IPS-NIHi7 (cell line): Measurements from ENCODE around the gene SMARCC1.

Experiments used
- DNase-seq: peaks from one replicate; pipeline ENCODE4 v3.0.0; 2012; ENCODE audit warnings: mixed read lengths; ENCODE audit errors: extremely low spot score

SMARCC1 gene

DNA sequence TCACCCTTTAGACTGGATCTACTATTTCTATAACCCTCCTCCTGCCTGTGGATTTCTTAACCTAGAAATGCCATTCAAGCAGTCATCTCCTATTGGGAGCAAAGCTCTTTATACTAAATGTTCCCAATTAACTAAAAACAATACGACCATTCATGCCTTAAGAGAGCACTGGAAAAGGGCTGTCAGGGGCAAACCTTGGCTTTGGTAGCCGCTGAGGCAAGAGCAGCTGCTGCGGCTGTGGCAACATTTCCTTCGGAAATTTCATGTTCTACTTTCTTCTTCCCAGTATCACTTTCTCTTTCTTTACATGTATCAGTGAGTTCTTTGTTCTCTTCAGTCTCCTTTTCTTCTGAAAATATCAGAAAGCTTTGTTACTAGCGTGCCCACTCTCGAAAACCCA lies 146.7 kb downstream of the SMARCC1 start:
- no peak for DNase-seq

DNA sequence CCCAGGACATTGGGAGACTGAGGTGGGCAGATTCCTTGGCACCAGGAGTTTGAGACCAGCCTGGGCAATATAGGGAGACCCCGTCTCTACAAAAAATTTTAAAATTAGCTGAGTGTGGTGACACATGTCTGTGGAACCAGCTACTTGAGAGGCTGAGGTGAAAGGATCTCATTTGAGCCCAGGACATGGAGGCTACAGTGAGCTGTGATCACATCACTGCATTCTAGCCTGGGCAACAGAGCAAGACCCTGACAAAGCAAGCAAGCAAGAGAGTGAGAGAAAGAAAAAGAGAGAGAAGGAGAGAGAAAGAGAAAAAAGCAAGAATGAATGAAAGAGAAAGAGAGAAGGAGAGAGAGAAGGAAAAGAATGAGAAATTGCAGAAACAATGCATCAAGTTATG lies 150.9 kb downstream of the SMARCC1 start:
- no peak for DNase-seq

DNA sequence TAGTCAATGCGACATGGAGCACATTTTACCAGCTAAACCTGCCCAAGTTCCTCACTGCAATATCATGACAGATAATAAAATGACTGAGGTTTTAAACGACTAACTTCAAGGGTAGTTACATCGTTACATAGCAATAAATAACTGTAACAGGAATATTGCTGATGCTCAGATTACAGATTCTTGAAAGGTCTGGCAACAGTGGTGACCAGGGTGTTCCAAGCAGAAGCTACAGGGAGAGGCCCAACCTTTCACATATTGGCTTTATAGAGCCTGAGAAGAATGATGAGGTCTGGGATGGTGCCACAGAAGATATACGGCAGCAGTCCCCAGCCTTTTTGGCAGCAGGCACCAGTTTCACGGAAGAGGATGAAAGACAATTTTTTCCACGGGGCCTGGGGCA lies 151.9 kb downstream of the SMARCC1 start:
- DNase-seq: no peak

DNA sequence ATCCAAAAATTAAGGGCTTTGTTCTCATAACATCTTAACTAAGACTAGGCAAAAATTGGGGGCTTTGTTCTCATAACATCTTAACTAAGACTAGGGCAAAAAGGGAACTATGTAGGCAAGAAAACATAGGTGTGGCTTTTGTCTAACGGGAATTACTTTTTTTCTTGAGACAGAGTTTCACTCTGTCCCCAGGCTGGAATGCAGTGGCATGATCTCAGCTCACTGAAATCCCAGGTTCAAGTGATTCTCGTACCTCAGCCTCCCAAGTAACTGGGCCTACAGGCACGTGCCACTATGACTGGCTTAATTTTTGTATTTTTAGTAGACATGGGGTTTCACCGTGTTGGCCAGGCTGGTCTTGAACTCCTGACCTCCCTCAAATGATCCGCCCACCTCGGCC lies 153.3 kb downstream of the SMARCC1 start:
- DNase-seq: no peak

DNA sequence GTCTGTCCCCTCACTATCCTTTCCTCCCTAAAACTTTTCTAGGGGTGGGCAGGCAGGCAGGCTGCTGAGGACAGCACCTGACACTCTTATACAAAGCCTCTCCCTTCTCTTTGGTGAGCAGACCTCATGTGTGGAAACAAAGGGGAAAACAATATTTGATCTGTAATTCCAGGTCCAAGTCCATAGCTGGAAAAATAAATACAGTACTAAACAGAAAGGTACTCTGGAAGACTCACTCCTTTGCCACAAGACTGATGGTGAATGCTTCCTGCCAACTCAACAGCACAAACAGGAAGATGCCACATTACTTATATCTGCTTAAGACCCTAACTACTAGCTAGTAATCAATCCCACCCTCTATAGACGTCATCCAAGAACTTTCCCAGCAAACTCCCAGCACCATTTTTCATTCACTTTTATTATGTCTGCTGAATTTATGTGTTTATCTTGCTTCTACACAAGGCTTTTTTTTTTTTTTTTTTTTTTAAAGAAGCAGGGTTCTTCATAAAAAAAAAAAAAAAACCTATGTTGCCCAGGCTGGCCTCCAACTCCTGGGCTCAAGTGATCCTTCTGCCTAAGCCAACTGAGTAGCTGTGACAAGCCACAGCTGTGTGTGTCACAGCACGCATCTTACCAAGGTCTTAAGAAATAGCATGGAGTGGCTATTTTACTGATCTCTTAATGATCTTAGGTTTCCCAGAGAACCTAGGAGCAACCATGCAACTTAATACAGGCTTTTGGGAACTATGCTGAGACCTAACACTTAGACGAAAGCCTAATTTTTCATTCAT lies 158.8 kb downstream of the SMARCC1 start:
- no peak for DNase-seq

DNA sequence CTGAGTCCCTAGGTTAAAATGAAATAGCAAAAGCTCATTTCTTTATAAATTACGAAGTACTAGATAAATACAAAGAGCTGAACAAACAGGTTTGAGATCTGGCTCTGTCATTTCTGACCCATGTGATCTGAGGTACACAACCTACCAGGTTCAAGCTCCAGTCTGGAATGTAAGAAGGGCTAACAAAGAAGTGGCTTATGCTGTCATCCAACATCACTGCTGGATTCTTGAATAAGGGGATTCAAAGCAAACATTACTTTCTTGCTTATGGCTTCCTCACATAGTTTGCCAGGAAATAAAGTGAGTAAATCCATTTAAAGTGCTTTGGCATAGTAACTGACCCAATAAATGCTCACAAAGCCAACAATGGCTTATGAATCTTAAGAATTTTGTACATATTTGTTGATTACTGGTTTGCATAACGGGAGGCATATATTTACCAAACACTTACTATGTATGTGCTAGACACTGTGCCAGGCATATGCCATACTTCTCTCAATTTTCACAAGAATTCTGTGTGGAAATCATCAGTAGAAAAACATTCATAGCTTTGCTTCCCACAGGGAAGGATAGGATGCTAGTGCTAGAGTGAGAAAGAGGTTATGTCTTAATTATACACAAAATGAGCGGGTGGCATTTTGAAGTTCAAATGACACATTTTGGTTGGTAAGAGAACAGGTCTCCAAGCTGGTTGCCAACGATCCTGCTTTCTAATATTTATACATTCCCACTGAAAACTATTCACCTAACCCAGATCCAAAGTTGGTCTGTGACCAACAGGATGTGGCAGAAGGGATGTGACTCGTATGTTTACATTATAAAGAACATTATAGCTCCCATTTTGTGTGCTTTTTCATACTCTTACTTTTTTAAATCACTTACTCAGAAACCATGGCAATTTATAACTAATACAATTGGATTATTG lies 164.3 kb downstream of the SMARCC1 start:
- no peak for DNase-seq

DNA sequence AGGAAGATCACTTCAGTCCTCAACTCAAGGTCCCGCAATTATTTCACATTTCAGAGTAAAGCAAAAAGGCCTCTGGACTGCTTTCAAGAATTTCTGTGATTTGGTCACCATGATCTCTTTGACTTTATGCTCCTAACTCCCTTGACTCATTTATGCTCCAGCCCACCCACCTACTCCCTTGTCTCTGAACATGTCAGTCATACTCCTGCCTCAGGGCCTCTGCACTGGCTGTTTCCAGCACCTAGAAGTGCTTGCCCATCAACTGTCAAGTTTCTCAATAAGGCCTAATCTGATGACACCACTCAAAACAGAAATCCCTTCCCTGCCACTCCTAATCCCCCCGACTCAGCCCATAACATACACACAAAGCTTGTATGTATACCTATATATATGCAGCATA lies 166.9 kb downstream of the SMARCC1 start:
- no peak for DNase-seq

DNA sequence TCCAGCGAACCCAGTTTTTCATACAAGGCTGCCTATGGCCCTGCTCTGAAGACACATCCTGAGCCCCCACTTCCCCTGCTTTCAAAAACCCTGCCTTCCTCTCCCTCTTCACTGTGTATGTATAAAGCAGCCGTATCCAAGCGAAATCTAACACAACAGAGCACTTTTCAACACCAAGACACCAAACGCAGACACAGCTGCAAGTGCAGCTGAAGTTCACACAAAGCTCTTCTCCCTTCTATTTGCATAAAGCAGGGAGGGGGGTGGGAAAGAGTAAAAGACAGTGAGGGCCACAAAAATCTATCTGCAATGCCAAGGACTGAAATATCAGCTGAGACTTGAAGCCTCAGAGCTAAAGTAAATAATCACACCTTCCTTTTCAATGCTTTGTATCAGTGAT lies 168.0 kb downstream of the SMARCC1 start:
- no peak for DNase-seq

DNA sequence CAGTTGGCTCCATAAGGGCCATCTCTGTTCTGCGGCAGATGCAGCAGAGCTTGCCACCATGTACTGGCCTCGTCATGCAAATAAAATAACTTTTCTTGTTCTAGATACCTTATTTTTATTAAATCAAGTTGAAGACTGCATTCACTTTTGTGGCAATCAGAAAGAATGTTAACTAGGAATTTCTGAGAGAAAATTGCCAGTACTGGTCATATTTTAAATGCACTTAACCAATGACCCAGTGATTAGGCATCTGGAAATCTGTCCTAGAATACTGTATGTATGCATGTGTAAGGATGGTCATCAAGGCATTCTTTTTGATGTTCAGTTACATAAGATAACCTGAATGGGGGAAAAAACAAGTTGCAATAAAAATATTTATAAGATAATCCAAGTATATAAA lies 168.8 kb downstream of the SMARCC1 start:
- no peak for DNase-seq

DNA sequence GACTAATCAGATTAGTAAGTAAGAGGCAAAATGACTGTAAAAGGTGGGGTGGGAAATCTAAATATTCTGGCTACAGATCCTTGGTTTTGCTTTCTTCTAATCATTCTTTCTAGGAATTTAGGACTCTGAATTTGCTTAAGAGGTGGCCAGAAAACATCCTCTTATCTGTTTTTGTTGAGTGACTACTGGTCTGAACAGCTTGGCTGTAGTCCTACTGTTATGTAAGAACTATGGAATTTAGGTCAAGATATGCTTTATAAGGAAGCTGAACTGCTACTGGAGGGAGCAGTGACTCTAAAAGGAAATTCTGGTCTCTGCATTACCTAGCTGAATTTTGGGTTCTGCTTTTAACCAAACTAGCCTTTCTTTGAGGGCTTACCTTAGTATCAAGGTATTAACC lies 169.5 kb downstream of the SMARCC1 start:
- DNase-seq: no peak

DNA sequence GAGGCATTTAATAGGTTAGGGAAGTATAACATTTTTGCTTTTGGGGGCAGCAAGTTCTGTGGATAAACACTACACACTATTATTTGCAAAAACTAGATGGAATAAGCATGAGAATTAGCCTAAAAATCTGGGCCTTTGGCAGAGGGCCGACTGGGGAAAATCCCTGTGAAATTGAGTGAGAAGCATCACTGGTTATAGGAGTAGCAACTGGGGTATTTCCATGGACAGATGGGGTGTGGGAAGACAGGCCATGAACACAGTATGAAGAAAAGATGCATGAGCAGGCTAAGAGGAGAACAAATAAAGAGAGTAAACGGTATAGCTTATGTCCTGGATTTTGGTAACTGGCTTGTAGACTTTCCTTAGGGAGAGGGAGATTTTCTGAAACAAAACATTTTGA lies 170.1 kb downstream of the SMARCC1 start:
- DNase-seq: no peak

DNA sequence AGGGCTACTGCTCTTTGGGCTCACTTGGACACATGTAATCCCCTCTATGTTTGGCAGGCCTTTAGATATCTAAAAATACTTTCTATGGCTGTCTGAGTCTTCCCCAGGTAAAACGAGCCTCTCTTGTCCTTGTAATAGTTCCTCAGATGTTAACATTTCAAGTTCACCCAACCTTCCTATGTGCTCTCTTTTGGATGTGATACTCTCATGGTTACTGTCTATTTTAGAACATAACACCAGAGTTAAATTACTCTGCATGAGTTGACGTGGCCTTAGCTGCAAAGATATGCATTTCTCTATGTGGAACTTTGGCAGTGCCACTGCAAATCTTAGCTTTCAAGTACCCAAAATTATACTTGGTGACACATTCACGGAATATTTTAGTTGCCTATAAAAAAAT lies 171.1 kb downstream of the SMARCC1 start:
- DNase-seq: no peak

DNA sequence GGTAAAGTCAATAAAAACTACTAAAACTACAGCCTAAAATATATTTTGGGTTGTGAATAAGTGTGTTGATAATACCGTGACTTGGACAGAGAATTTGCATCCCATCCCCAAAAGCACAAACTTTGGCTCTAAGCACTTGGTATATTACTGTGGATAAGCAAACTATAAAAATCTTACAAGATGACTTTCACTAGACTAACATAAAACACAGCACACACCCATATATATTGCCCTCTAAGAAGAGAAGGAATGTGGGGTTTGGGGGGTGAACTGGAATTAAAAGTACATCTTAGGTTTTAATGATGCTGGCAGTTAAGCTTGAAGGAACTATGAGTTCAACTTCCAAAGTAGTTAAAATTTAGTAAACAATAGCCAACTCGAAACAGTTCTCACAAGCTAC lies 174.4 kb downstream of the SMARCC1 start:
- no peak for DNase-seq

DNA sequence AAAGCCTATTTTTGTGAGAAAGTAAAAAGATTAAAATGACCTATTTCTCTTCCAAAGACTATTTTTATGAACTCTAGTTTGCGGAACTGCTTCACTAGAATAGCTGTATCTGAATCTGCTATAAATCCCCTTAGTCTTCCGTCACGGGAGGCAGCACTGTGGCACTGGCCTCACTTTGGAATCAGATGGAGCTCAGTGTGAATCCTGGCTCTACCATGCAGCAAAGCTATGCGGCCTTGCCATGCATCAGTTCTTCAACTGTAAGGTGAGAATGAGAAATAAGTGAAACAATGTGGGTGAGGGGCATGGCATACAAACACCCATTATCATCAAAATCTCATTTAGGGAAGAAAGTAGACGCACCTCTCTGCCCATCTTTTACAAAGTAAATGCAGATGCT lies 175.5 kb downstream of the SMARCC1 start:
- no peak for DNase-seq

DNA sequence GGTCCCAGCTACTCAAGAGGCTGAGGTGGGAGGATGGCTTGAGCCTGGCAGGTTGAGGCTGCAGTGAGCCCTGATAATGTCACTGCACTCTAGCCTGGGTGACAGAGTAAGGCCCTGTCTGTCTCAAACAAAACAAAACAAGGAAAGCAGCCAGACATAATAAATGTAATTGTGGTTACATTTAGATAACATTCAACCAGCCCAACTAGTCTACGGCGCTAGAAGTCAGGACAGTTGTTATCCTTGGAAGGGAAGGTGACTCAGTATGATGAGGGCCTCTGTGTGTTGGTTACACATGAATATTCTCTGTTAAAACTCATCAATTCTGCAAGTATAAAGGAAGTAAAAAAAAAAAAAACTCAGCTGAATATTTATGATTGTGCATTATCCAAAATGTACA lies 176.0 kb downstream of the SMARCC1 start:
- DNase-seq: no peak

DNA sequence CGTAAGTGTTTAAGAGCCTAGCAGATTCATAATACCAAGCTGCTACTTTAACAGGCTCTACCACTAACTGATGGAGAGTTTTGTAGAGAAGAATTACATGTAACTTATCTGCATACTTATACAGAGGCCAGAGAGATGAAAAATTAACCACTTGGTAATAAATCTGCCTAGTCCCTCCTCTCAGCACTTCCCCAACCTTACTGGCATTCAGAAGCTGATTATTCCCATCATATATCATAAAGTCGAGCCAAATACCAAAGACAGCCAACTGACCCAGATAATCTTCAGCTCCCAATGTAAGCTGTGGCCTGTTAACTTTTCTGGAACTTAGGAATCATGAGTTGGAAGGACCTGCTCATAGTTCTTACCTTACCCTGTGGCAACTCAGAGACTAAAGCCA lies 177.5 kb downstream of the SMARCC1 start:
- no peak for DNase-seq

DNA sequence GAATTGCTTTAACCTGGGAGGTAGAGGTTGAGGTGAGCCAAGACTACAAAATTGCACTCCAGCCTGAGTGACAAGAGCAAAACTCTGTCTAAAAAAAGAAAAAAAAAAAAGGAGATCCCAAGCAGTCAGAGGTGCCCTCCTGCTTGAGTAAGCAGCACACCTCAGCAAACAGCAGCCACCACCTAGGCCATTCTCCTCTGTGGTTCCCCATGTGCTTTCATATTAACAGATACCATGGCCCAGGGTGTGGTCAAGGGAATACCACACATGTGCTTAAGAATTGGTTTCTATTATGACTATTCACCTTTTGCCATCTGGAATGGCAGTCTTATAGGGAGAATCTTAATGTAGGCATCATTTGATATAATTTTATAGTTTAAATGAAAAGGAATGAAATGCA lies 178.4 kb downstream of the SMARCC1 start:
- no peak for DNase-seq

DNA sequence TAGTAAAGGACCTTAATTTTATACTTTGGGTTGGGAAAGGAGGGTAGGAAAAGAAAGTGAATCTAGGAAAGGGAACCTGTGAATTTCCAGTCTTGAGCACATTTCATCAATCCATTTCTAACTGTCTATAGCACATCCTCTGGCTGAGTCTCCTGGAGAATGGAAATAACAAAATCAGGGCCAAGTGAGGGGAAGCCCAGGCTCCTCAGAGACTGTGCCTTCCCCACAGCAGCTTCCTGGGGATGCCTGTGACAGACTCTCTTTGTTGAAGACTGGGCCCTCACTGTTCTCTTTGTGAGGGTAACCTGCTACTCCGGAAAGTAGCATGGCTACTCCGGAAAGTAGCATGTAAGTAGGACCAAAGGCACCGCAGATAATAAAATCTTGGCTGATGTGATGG lies 180.4 kb downstream of the SMARCC1 start:
- no peak for DNase-seq

DNA sequence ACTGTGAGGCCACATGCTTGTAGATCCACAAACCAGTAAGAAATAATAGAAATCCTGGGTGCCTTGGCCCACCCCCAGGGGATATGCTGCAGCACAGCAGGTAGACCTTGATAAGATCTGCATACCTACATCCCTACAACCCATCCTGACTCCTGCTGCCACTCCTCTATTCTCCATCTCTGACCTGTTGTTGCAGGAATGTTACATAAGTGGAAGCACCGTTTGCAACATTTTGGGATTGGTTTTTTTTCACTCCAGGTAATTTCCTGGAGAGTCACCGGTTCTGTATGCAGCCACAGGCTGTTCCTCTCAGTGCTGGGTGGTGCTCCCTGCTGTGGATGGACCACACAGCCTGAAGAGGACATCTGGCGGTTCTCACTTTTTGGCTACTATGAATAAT lies 186.9 kb downstream of the SMARCC1 start:
- DNase-seq: peak; percentile 35

DNA sequence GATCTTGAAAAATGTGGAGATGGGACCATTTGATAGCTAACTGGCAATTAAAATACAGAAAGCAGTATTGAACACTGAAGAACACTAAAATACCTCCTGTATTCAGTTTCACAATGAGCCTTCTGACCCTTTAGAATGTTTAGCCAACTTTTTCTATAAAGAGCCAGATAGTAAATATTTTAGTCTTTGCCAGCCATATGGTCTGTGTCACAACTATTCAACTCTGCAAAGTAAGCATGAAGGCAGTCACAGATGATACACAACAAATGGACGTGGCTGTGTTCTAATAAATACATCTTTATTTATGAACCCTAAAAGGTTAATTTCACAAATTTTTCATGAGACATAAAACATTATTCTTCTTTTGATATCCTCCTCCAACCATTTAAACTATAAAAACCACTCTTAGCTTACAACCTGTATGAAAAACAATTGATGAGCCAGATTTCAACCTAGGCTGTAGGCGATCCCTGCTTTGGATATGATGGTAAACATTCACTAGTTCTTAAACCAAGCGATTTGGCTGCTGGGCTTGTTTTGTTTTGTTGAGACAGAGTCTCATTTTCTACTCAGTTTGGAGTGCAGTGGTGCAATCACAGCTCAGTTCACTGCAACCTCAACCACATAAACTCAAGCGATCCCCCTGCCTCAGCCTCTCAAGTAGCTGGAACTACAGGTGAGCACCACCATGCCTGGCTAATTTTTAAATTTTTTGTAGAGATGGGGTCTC lies 189.5 kb downstream of the SMARCC1 start:
- DNase-seq: no peak

DNA sequence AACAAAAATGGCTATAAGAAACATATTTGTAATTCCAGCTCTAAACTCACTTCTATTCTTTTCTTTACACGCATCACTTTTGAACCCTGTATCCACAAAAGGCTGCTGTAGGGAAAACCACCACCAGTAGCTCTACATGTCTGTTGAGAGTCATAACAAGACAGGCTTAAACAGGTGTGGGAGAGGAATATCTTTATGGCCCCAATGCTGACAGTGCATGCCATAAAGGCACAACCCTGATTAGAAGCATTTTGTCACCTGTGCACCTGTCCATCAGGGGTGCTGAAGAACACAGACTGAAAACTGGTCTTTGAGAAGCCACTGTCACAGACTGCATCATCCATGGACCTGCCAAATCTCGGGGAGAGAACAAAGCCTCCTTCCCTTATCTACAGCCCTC lies 191.5 kb downstream of the SMARCC1 start:
- DNase-seq: no peak

DNA sequence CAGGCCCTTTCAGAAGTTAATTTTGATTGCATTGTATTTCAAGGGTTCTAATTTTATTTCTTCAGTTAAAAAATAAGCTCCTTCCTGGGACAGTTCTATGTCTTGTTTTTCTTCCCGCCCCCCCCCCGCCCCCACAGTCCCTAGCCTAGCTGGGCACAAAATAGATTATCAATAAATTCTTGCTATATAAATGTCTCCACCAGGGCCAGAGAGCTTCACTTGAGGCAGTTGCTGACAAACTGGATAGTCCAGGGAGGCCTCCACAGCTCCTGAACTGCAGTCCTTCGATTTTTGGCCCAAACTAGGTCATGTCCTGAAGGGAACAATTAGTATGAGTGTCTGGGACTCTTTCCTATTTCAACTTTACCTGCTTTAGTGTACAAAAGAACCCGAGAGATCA lies 193.1 kb downstream of the SMARCC1 start:
- DNase-seq: no peak
